ENCODE measurements around the gene STX8.

Gene STX8

DNA sequence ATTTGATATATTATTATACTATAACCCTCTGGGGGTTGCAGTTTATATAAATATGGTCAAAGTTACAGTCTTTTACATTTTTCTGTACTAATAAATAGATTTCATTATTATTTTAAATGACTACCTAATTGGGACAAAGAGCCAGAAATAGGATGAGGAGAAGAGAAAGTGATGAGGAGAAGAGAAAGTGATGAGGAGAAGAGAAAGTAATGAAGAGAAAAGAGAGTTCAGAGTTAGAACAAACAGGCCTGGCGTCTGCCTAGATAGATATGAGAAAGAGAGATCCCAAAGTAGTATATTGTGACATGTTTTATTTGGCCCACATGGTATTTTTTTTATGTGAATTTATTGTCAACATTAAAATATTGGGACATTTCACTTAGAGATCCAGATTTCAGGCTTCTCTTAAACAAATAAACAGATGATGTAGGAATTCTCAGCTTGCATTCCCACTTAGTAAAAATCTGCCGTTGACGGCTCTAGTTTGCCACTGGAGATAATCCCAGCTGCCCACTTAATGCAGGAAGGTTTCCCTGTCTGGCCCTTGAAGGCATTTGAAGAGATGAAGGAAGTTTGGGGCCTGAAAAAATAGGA is 210.7 kb downstream of the STX8 start:
- Mint-ChIP-seq H3K9me3 (no peaks in the 10 kb centered on the region), H3K4me1 (peaks cover 62% of the 10 kb centered on the region), H3K36me3 (ENCODE audit: low read depth) (no peaks in the 10 kb centered on the region), H3K4me3 (no peak overlapping the region), H3K27me3 (ENCODE audit: low read depth, poor library complexity) (no peaks in the 10 kb centered on the region), H3K27ac (no peak overlapping the region)
- DNase-seq, result no peak
- TF ChIP-seq, protein P1, sequence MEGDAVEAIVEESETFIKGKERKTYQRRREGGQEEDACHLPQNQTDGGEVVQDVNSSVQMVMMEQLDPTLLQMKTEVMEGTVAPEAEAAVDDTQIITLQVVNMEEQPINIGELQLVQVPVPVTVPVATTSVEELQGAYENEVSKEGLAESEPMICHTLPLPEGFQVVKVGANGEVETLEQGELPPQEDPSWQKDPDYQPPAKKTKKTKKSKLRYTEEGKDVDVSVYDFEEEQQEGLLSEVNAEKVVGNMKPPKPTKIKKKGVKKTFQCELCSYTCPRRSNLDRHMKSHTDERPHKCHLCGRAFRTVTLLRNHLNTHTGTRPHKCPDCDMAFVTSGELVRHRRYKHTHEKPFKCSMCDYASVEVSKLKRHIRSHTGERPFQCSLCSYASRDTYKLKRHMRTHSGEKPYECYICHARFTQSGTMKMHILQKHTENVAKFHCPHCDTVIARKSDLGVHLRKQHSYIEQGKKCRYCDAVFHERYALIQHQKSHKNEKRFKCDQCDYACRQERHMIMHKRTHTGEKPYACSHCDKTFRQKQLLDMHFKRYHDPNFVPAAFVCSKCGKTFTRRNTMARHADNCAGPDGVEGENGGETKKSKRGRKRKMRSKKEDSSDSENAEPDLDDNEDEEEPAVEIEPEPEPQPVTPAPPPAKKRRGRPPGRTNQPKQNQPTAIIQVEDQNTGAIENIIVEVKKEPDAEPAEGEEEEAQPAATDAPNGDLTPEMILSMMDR (IDR thresholded peaks at IDR 0.05), result no peak

DNA sequence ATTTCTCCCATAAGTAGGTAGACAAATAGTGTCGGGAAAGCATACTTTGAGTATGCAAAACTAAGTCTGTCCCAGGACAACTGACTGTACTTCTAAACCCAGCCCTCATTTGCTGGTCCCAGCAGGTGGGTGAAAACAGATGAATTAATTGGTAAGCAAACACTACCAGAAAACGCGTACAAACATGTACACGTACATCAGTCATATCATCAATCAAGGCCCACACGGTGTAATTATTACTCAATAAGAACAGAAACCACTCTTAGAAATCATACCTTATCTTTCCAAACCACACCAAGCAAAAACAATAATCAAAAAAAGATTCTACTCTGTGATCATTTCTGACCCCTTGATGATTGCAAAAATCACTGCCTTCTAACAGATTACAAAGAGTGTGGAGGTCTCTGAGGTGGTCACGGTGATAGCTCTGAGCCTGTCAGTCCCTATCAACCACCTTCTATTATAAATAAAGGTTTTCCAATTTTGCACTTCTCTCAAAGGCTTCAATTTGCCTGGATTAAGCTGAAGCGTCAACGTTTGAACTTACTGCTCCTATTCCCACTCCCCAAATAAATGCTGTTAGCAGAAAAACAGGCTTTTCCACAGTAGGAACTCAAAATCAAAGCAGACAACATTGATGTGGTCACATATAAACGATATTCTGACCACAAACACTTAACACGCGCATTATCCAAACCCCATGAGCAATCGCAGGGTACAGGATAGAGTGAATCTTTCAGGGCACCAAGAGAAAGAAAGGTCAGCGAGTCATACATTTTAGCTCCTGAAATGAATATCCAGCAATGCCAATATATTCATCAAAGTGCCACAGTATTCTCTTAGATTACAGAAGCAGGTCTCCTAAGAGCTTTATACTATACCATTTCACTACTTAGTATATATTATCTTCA is 211.9 kb downstream of the STX8 start:
- peaks cover 63% of the 10 kb centered on the region for H3K4me1 Mint-ChIP-seq
- H3K27ac Mint-ChIP-seq, result no peak overlapping the region
- no peak for DNase-seq
- H3K9me3 Mint-ChIP-seq, result no peaks in the 10 kb centered on the region
- no peaks in the 10 kb centered on the region for H3K27me3 Mint-ChIP-seq (ENCODE audit: low read depth, poor library complexity)
- no peak overlapping the region for H3K4me3 Mint-ChIP-seq
- TF ChIP-seq, protein P1 (IDR thresholded peaks at IDR 0.05), result no peak
- H3K36me3 Mint-ChIP-seq (ENCODE audit: low read depth), result no peaks in the 10 kb centered on the region

DNA sequence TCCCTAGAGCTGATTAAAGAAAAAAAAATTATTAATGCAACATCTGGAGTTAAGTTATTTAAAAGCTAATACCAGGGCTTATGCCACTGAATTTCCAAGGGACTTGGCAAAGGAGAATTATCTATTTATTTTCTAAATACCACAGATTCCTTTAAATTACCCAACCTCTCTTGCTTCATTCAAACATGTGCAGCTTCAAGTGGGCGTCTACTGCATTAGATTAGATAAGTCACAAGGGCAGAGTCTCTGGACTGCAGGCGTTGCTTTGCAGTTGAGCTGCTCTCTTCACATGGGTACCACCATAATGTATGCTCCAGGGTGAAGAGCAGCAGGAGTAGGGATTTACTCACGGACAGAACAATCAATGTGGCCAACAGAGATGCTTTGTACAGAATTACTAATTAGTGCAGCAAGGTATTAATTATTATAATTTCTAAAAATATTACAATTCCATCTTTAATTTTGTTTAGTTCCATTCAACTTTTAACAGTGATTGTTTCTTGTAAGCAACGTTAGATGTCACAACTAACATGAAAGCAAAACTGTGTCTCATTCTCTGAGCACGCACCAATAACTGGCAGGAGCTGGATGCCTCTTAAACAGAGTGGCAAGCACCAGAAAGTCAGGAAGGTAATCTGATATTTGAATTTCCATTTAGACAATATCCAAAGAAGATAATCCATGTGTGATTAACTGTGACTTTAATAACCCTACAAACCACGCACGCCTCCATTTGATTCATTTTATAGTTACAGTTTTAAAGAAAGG is 214.2 kb downstream of the STX8 start:
- H3K36me3 Mint-ChIP-seq (ENCODE audit: low read depth), result no peaks in the 10 kb centered on the region
- no peak for DNase-seq
- no peak overlapping the region for H3K27ac Mint-ChIP-seq
- H3K4me3 Mint-ChIP-seq, result no peak overlapping the region
- no peaks in the 10 kb centered on the region for H3K9me3 Mint-ChIP-seq
- H3K4me1 Mint-ChIP-seq, result peaks cover 51% of the 10 kb centered on the region
- TF ChIP-seq, protein P1 (IDR thresholded peaks at IDR 0.05), result no peak
- no peaks in the 10 kb centered on the region for H3K27me3 Mint-ChIP-seq (ENCODE audit: low read depth, poor library complexity)

DNA sequence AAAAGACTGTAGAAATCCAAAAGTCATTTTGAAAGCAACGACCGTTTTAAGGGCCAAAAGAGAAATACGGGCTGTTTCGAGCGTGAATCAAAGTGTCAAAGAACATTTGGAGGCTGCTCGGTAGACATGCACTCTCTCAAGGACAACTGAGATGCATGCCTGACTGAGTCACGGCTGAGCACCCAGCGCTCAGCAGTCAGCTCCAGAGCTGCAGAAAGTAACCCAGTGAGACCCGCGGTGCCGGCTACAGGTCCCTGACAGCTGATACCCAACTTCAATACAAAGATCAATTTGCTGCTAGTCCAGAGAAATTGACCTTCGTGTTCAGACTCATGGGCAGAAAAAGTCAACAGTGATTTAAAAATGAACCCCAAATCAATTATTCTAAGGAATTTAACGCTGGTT is 214.9 kb downstream of the STX8 start:
- TF ChIP-seq, protein P1 (IDR thresholded peaks at IDR 0.05), result no peak
- Mint-ChIP-seq H3K4me3 (peak overlapping the region; percentile 58), H3K9me3 (no peaks in the 10 kb centered on the region), H3K27ac (peak overlapping the region; percentile 58), H3K36me3 (ENCODE audit: low read depth) (no peaks in the 10 kb centered on the region), H3K4me1 (peaks cover 45% of the 10 kb centered on the region), H3K27me3 (ENCODE audit: low read depth, poor library complexity) (no peaks in the 10 kb centered on the region)
- peak; percentile 47 for DNase-seq

DNA sequence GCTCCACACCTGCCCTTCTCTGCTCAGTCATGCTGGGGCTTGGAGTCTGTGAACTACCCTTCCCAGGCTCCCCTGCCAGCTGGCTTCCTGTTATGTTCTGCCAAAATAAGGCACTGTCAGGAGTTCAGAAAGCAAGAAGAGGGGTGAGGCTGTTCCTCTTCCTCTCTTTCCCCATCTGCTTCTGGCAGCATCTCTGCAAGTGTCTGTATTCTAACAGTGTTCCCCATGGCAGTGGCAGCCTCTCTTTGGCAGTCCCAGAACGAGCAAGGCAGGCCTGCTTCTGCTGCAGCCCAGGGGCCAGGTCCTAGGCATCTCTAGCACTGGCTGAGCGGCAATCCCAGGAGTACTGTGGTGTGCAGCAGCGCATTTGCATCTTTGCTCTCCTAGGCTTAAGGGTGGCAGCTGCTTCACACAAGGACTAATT is 219.1 kb downstream of the STX8 start:
- H3K4me3 Mint-ChIP-seq, result no peak overlapping the region
- peaks cover 16% of the 10 kb centered on the region for H3K9me3 Mint-ChIP-seq
- DNase-seq, result peak; percentile 8
- peaks cover 3% of the 10 kb centered on the region for H3K36me3 Mint-ChIP-seq (ENCODE audit: low read depth)
- no peak overlapping the region for H3K27ac Mint-ChIP-seq
- H3K4me1 Mint-ChIP-seq, result peaks cover 25% of the 10 kb centered on the region
- no peaks in the 10 kb centered on the region for H3K27me3 Mint-ChIP-seq (ENCODE audit: low read depth, poor library complexity)
- TF ChIP-seq, protein P1 (IDR thresholded peaks at IDR 0.05), result no peak

Data from nephron progenitor cell (in vitro differentiated cells).